ENCODE results near the gene TNFRSF8. TPM values are rescaled to one million over a fixed set of nuclear protein-coding genes. Genes with fewer than 3 reads are reported as not detected.

Gene TNFRSF8
- total and polyA plus RNA-seq, 9 of the 15 experiments (the other 6 are each of a cell fraction or from before 2014, with no cell fraction given), result 3.5 to 38.4 (median 17.1) TPM

DNA sequence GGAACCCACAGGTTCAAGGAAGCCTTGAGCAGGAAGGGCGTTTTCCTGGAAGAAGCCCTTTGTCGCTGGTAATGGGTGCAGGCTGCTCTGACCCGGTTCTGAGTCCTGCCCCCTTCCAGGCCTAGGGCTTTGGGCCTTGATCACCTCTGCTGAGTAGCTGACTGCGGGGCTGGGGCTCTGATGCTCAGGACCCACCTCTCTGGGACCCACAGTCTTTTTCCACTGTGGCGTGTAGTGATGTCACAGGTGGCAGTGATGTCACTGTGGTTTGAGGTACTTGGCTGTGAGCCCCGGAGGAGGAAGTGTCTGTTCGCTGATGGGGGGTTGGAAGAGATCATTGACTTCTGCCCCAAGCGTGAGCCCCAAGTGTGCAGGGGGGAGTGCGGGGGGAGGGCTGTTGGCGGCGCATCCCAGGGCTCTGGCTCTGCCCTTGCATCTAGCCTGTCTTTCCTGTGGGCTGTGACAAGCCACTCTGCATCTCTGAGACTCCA lies 110.6 kb downstream of the TNFRSF8 start (continued):
- TF ChIP-seq, protein P1, sequence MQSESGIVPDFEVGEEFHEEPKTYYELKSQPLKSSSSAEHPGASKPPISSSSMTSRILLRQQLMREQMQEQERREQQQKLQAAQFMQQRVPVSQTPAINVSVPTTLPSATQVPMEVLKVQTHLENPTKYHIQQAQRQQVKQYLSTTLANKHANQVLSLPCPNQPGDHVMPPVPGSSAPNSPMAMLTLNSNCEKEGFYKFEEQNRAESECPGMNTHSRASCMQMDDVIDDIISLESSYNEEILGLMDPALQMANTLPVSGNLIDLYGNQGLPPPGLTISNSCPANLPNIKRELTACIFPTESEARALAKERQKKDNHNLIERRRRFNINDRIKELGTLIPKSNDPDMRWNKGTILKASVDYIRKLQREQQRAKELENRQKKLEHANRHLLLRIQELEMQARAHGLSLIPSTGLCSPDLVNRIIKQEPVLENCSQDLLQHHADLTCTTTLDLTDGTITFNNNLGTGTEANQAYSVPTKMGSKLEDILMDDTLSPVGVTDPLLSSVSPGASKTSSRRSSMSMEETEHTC (IDR thresholded peaks at IDR 0.05), result no peak
- TF ChIP-seq ZNF274 (IDR thresholded peaks at IDR 0.05; ENCODE audit: borderline replicate concordance, low read depth, low read length) (no peak), RBFOX2 (IDR thresholded peaks at IDR 0.05; ENCODE audit: low read depth, low read length) (0 out of 2 replicates have a peak, but pooled peaks have one; percentile 22), ZNF239 (CRISPR knock-in tag; IDR thresholded peaks at IDR 0.05) (no peak), DIDO1 (tag; IDR thresholded peaks at IDR 0.05; ENCODE audit: low read depth) (no peak), NCOR1 (IDR thresholded peaks at IDR 0.05) (no peak), FOXK1 (CRISPR knock-in tag; IDR thresholded peaks at IDR 0.05; ENCODE audit: borderline replicate concordance) (no peak), KAT7 (CRISPR knock-in tag; IDR thresholded peaks at IDR 0.05; ENCODE audit: borderline replicate concordance) (0 out of 2 replicates have a peak, but pooled peaks have one; percentile 50), BDP1 (IDR thresholded peaks at IDR 0.05; ENCODE audit: insufficient read depth, insufficient read length) (no peak), CHAMP1 (IDR thresholded peaks at IDR 0.05) (no peak), NCOA4 (IDR thresholded peaks at IDR 0.05; ENCODE audit: partially characterized antibody) (no peak), GABPB2 (CRISPR knock-in tag; conservative IDR thresholded peaks at IDR 0.05) (no peak), RAD21 (CRISPR knock-in tag; conservative IDR thresholded peaks at IDR 0.05 in 1 of 2, IDR thresholded peaks at IDR 0.05 in 1 of 2) (no peak), CREB3 (tag; conservative IDR thresholded peaks at IDR 0.05; ENCODE audit: low read depth) (no peak), SNAPC5 (CRISPR knock-in tag; IDR thresholded peaks at IDR 0.05) (no peak), ZNF584 (CRISPR knock-in tag; IDR thresholded peaks at IDR 0.05; ENCODE audit: low read depth) (no peak), ZNF766 (CRISPR knock-in tag; conservative IDR thresholded peaks at IDR 0.05) (no peak), ATF1 (CRISPR knock-in tag; IDR thresholded peaks at IDR 0.05) (0 out of 2 replicates have a peak, but pooled peaks have one; percentile 43), ATF1 (tag; IDR thresholded peaks at IDR 0.05) (peak; percentile 96)
- TF ChIP-seq, protein P2, sequence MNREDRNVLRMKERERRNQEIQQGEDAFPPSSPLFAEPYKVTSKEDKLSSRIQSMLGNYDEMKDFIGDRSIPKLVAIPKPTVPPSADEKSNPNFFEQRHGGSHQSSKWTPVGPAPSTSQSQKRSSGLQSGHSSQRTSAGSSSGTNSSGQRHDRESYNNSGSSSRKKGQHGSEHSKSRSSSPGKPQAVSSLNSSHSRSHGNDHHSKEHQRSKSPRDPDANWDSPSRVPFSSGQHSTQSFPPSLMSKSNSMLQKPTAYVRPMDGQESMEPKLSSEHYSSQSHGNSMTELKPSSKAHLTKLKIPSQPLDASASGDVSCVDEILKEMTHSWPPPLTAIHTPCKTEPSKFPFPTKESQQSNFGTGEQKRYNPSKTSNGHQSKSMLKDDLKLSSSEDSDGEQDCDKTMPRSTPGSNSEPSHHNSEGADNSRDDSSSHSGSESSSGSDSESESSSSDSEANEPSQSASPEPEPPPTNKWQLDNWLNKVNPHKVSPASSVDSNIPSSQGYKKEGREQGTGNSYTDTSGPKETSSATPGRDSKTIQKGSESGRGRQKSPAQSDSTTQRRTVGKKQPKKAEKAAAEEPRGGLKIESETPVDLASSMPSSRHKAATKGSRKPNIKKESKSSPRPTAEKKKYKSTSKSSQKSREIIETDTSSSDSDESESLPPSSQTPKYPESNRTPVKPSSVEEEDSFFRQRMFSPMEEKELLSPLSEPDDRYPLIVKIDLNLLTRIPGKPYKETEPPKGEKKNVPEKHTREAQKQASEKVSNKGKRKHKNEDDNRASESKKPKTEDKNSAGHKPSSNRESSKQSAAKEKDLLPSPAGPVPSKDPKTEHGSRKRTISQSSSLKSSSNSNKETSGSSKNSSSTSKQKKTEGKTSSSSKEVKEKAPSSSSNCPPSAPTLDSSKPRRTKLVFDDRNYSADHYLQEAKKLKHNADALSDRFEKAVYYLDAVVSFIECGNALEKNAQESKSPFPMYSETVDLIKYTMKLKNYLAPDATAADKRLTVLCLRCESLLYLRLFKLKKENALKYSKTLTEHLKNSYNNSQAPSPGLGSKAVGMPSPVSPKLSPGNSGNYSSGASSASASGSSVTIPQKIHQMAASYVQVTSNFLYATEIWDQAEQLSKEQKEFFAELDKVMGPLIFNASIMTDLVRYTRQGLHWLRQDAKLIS (CRISPR knock-in tag; IDR thresholded peaks at IDR 0.05), result 0 out of 2 replicates have a peak, but pooled peaks have one; percentile 49
